HUES64 (cell line): ENCODE results near the gene UBE2V1.

Experiments used
- H3K27ac ChIP-seq: 2 replicates; pipeline ENCODE4 v1.7.0; 2013; ENCODE audit warnings: low read depth, low read length, inconsistent platforms
- H3K27me3 ChIP-seq: 2 replicates; pipeline ENCODE4 v1.6.1; 2013; ENCODE audit warnings: mild to moderate bottlenecking, low read length; ENCODE audit not compliant: insufficient read depth
- H3K36me3 ChIP-seq: 2 replicates; pipeline ENCODE4 v1.6.1; 2013; ENCODE audit warnings: mild to moderate bottlenecking, low read length; ENCODE audit not compliant: insufficient read depth
- H3K4me1 ChIP-seq: 2 replicates; pipeline ENCODE4 v1.6.1; 2013; ENCODE audit warnings: mild to moderate bottlenecking, low read length, moderate library complexity; ENCODE audit not compliant: insufficient read depth
- H3K4me3 ChIP-seq: 2 replicates; pipeline ENCODE4 v1.5.1; 2013; ENCODE audit warnings: mild to moderate bottlenecking, low read length, moderate library complexity
- H3K9ac ChIP-seq: 2 replicates; pipeline ENCODE4 v1.6.1; 2013; ENCODE audit warnings: mild to moderate bottlenecking, low read depth, low read length
- H3K9me3 ChIP-seq: 2 replicates; pipeline ENCODE4 v1.6.1; 2013; ENCODE audit warnings: low read depth, low read length; ENCODE audit not compliant: insufficient read depth
- WGBS: fragments of 150-250, 120-280 bp; methylation state at CpG from one replicate; pipeline ENCODE4 v1.1.7; 2013; ENCODE audit warnings: missing lambda C conversion rate; 5-methylcytosine and 5-hydroxymethylcytosine counted together

The UBE2V1 gene

GRCh38 chr20:50058662-50059402 lies 54.1 kb downstream of the UBE2V1 start:
- 82% methylated on average over 10 of the region's 11 CpGs for WGBS
- no peak overlapping the region for H3K4me3 ChIP-seq
- peaks cover 4% of the 10 kb centered on the region; the same call in 1 of the 2 replicates for H3K4me1 ChIP-seq
- no peaks in the 10 kb centered on the region for H3K9me3 ChIP-seq
- H3K27ac ChIP-seq: no peak overlapping the region
- H3K9ac ChIP-seq: no peak overlapping the region
- no peaks in the 10 kb centered on the region for H3K27me3 ChIP-seq
- no peaks in the 10 kb centered on the region for H3K36me3 ChIP-seq

GRCh38 chr20:50057714-50058053 lies 55.3 kb downstream of the UBE2V1 start:
- no peaks in the 10 kb centered on the region for H3K36me3 ChIP-seq
- no peak overlapping the region for H3K27ac ChIP-seq
- WGBS: 100% methylated on average over 1 of the region's 1 CpG
- H3K4me3 ChIP-seq: no peak overlapping the region
- no peaks in the 10 kb centered on the region for H3K9me3 ChIP-seq
- H3K4me1 ChIP-seq: peaks cover 4% of the 10 kb centered on the region; the same call in 1 of the 2 replicates
- H3K9ac ChIP-seq: no peak overlapping the region
- no peaks in the 10 kb centered on the region for H3K27me3 ChIP-seq

GRCh38 chr20:50056951-50057713 lies 55.8 kb downstream of the UBE2V1 start:
- peaks cover 4% of the 10 kb centered on the region; the same call in 1 of the 2 replicates for H3K4me1 ChIP-seq
- no peaks in the 10 kb centered on the region for H3K9me3 ChIP-seq
- no peak overlapping the region for H3K4me3 ChIP-seq
- no peak overlapping the region for H3K9ac ChIP-seq
- no peaks in the 10 kb centered on the region for H3K27me3 ChIP-seq
- H3K36me3 ChIP-seq: no peaks in the 10 kb centered on the region
- H3K27ac ChIP-seq: no peak overlapping the region
- WGBS: 90% methylated on average over 21 of the region's 21 CpGs

- 95% methylated on average over 9 of the region's 9 CpGs for WGBS
- no peaks in the 10 kb centered on the region for H3K36me3 ChIP-seq
- no peaks in the 10 kb centered on the region for H3K27me3 ChIP-seq
- no peak overlapping the region for H3K4me3 ChIP-seq
- peaks cover 4% of the 10 kb centered on the region; the same call in 1 of the 2 replicates for H3K4me1 ChIP-seq
- H3K9ac ChIP-seq: no peak overlapping the region
- H3K9me3 ChIP-seq: no peaks in the 10 kb centered on the region
- H3K27ac ChIP-seq: no peak overlapping the region
Observed at GRCh38 chr20:50056408-50056926, 56.5 kb downstream of the UBE2V1 start.

GRCh38 chr20:50055524-50056083 lies 57.3 kb downstream of the UBE2V1 start:
- no peak overlapping the region for H3K27ac ChIP-seq
- H3K4me1 ChIP-seq: peaks cover 4% of the 10 kb centered on the region; the same call in 1 of the 2 replicates
- no peak overlapping the region for H3K9ac ChIP-seq
- H3K9me3 ChIP-seq: no peaks in the 10 kb centered on the region
- H3K4me3 ChIP-seq: no peak overlapping the region
- no peaks in the 10 kb centered on the region for H3K27me3 ChIP-seq
- WGBS: 82% methylated on average over 13 of the region's 14 CpGs
- H3K36me3 ChIP-seq: no peaks in the 10 kb centered on the region

- Histone ChIP-seq H3K4me1 (peaks cover 4% of the 10 kb centered on the region; the same call in 1 of the 2 replicates), H3K9ac (no peak overlapping the region), H3K9me3 (no peaks in the 10 kb centered on the region), H3K27me3 (no peaks in the 10 kb centered on the region), H3K4me3 (no peak overlapping the region), H3K36me3 (no peaks in the 10 kb centered on the region), H3K27ac (no peak overlapping the region; the same call in 1 of the 2 replicates)
- WGBS: 64% methylated on average over 34 of the region's 34 CpGs
Observed at GRCh38 chr20:50054626-50055511, 58.1 kb downstream of the UBE2V1 start.

- Histone ChIP-seq H3K9me3 (no peaks in the 10 kb centered on the region), H3K4me3 (no peak overlapping the region), H3K27ac (no peak overlapping the region), H3K36me3 (no peaks in the 10 kb centered on the region), H3K27me3 (no peaks in the 10 kb centered on the region), H3K4me1 (peaks cover 4% of the 10 kb centered on the region; the same call in 1 of the 2 replicates), H3K9ac (no peak overlapping the region)
- 86% methylated on average over 5 of the region's 5 CpGs for WGBS
Observed at GRCh38 chr20:50054231-50054547, 58.8 kb downstream of the UBE2V1 start.

- WGBS: 86% methylated on average over 19 of the region's 19 CpGs
- Histone ChIP-seq H3K9ac (no peak overlapping the region), H3K36me3 (no peaks in the 10 kb centered on the region), H3K9me3 (no peaks in the 10 kb centered on the region), H3K27me3 (no peaks in the 10 kb centered on the region), H3K27ac (no peak overlapping the region), H3K4me3 (no peak overlapping the region), H3K4me1 (peaks cover 4% of the 10 kb centered on the region; the same call in 1 of the 2 replicates)
Observed at GRCh38 chr20:50053362-50054230, 59.4 kb downstream of the UBE2V1 start.

GRCh38 chr20:50052550-50053361 lies 60.2 kb downstream of the UBE2V1 start:
- no peak overlapping the region for H3K27ac ChIP-seq
- 81% methylated on average over 18 of the region's 20 CpGs for WGBS
- no peaks in the 10 kb centered on the region for H3K27me3 ChIP-seq
- H3K36me3 ChIP-seq: no peaks in the 10 kb centered on the region
- H3K9me3 ChIP-seq: no peaks in the 10 kb centered on the region
- peaks cover 4% of the 10 kb centered on the region; the same call in 1 of the 2 replicates for H3K4me1 ChIP-seq
- H3K9ac ChIP-seq: no peak overlapping the region
- no peak overlapping the region for H3K4me3 ChIP-seq
